Hematopoietic multipotent progenitor cell treated with erythropoietin and hydrocortisone succinate and interleukin-3 and kit ligand, for 6 days (in vitro differentiated cells): ENCODE results near the gene NRBF2.

Source experiments
- DNase-seq: peaks from one replicate; pipeline ENCODE4 v3.0.0-alpha.2; 2015

NRBF2 gene

DNA sequence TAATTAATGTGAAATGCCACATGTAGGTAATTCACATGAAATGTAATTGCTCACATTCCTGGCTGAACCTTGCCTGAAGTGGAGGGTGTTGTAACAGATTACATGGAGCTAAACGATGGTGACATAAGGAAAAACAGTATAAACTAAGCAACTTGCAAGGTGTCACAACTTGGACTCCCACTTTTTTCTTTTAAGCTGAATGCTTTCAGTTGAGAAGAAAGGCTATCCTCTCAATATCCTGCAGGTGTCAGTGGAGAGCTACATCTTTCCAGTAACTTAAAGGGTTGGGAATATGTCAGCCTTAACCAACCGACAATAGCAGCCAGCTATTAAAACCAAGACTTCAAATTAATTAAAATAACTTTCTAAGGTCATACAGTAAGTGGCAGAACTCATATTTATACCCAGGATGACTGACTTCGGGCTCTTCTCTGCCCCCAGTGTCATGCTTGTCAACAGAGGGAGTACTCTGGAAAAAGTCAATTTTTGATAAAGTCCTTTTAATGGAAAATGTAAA is 33.7 kb downstream of the NRBF2 start:
- peak; percentile 88 for DNase-seq

DNA sequence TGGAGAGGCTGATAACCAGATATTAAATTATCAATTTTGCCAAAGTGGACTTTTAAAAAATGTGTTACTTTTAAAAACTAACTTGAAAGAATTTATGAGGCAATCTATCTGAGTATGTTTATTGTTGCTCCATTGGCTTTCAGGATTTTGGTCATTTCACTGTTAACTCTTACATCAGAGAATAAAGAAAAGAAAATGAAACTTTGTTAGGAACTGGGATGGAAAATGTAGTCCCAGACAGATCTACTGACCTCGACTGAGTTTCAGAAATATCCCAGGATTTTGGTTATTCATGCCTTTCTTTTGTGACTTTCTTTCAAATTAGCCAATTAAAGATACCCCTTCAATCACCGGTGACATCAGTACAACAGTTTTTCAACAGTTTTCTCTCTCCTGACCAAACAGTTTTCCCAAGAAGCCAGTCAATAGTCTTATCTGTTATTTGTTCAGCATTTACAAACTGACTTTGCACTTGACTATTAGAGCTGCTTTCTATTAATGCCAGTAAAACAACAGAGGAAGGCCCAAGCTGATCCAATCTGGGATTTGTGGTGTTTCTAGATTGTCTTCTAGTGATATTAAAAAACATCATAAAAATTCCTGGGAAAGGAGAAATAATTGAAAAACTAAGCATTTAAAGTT is 35.8 kb downstream of the NRBF2 start:
- DNase-seq, result no peak

DNA sequence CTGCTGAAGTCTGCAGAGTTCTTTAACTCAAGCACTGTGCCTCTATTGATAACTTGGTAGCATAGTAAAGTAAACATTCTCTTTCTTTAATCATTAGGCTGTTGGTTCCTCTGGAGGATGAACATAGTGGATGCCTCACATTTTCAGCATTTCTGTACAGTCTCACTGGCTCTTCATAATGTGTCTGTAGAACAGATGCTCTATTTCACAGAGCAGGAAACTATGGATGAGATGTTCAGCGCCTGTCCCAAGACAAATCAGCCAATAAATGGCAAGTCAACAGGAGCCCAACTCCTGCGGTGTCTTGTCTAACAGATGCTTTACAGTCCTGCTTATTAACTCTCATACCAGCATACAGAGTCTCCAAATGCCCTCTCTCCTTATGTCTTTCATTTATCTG is 36.5 kb downstream of the NRBF2 start:
- no peak for DNase-seq

DNA sequence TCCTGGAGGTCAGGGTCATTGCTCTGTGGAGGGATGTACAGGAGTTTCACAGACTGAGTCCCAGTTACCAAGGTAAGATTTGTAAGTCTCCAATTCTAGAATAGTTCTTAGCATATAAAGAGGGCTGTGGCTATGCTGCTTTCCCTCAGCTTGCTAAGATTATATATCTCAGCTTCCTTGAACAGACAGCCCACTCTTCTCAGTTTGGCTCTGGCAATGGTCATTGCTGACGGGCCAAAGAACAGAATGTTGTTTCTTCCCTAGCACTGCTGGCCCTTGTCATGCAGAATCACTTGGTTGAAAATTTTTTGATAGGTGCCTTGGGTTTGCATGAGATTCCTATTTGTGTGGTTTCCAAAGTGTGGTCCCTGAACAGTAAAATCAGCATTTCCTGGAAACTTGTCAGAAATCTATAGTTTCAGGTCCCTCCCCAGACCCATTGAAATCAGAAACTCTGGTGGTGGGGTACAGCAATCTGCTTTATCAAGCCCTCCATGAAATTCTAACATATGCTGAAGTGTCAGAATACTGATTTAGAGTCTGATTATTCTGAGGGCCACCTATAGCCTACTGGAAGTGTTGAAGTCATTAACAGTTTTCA is 38.2 kb downstream of the NRBF2 start:
- no peak for DNase-seq

DNA sequence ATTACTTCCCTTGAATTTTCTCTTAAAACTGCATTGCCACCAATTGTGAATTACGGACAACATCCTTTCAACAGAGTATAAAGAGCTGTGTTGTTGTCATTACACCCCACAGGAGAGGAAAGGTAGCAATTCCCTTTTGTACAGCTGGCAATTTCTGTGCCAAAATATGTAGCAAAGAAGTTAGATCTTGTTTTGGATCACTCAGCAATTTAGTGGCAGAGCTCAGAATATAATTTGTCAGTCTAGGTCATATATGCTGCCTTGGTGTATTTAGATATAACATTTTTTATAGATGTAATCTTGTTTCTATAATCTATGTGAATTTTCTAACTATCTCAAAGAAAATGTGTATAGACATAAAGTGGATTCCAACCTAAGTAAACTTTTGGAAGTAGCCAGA is 38.8 kb downstream of the NRBF2 start:
- DNase-seq, result no peak

DNA sequence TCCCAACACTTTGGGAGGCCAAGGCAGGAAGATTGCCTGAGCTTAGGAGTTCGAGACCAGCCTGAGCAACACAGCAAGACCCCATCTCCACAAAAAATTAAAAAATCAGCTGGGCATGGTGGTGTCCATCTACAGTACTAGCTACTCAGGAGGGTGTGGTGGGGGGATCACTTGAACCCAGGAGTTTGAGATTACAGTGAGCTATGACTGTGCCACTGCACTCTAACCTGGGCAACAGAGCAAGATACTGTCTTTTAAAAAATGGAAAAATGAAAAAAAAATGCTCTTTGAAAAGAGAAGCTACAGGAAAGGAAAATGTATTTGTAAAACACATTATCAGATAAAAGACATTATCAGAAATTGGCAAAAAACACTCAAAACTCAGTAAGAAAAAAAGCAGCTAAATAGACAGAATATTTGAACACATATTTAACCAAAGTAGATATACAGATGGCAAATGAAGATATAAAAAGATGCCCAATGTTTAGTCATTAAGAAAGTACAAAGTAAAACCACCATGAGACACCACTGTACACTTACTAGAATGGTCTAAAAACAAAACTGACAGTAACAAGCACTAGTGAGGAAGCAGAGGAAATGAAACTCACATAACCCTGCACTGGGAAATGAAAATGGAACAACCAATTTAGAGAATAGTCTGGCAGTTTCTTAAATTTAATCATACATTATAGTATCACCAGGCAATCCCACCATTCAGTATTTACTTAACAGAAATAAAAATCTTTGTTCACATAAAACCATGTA is 40.5 kb downstream of the NRBF2 start:
- no peak for DNase-seq

DNA sequence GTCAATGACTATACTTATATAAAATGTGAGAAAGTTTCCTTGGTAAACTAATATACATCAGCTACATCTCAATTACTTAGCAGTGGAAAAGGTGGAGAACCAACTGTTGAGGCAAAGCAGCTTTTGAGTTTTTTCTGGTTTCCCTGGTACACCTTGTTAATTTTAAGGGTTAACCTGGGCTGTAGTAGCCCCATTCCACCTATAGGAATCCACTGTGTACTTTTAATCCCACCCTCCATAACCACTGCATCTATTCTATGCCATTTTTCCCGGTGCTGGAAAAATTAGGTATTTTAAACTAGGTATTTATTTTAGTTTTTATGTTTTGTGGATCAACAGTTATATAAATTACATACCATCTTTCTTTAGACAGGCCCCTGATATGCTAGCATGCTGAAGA is 42.4 kb downstream of the NRBF2 start:
- no peak for DNase-seq

DNA sequence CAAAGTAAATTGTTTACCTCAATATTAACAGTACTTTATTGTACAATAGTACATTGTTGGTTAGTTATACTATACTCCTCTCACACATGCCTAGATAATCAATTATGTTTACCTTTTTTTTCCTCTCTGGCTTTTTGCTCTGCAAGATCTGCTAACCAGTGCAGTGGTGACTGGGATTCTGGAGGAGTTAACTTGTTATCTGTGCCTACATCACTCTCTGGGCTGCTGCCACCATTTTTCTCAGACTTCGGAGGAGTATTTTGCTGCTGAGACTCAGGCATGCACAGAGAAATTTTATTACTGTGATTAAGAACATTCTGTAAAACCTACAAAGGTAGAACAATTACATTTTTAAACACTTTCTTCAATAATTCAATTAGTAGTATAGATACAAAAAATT is 59.7 kb downstream of the NRBF2 start:
- no peak for DNase-seq

DNA sequence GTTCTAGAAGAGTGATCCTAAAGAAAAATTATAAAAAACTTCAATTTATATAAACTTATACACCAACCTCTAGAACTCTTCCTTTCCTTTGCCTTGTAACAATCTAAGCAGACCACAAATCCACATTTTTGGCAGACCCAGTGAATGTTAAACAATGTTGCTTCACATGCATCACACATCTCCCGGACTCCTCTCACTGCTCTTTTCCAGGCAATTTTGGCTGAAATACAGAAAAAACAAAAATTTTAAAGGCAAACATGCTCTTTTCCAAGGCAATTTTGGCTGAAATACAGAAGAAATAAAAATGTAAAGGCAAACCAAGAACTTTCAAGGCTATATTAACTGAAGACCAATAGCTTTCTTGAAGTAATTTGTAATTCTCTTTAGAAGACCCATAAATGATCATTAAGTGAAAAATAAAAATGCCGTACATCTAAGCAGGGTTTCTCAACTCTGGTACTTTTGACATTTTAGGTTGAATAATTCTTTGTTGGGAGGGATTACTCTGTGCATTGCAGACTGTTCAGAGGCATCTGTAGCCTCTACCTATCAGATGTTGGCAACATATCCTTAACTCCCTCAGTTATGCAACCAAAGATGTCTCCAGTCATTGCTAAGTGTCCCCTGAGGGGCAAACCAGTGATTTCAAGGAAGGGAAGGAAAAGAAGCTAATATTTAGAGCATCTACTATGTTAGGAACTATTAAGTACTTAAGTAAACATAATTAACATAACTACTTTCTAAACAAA is 64.4 kb downstream of the NRBF2 start:
- DNase-seq, result no peak

DNA sequence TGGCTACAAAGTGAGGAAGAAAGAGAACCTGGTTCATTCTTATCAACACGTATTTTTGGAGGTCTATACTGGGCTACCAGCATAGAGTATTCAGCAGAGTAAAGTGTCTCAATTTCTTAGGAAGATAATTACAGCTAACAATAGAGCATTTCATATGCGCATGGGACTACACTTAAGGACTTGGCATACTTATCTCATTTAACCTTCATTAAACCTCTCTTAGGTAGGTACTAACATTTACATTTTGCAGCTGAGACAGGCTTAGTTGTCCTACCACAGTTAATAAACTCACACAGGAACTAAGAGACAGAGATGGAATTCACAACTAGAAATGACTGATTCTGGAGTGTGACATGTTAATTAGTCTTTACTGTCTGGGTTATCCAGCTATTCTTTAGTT is 66.6 kb downstream of the NRBF2 start:
- no peak for DNase-seq

DNA sequence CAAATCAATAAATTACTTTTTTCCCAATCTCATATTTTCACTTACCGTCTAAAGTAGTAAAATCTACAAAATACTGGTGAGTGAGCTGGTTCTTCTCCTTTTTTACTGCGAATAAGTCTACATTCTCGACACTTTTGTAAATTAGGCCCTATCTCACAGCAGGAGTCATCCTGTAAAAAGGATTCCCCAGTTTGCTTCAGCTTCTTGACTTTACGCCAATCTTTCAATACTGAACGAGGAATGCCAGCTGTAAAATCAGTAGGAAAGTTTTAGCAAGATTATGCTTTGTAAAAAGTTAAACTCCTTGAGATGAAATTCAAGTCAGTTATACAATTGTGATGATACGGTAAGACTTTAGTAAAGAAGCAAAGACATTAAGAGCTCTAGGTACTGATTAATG is 67.3 kb downstream of the NRBF2 start:
- DNase-seq, result no peak

DNA sequence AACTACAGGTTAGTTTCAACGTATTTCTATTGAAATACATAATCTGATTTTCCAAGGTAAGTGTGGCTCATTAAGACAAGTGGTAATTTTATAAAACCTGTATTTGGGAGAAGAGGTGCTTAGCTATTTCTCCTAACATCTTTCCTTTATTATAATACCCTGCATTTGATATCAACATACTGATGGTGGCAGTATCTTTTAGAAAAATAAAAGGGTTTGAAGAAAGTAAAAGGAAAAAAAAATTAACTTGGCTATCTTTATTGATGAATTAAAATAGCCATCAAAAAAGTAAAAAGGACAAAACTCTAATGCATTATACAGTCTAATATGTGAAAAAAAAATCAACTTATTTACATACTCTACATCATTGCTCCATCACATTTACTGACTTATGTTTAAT is 68.0 kb downstream of the NRBF2 start:
- DNase-seq, result no peak
